H9 (cell line): ENCODE measurements around the gene RPL12. TPM values are rescaled to one million over a fixed set of nuclear protein-coding genes. Genes with fewer than 3 reads are reported as not detected.

Experiments used
- DNase-seq: peaks from one replicate; pipeline ENCODE4 v3.0.0-alpha.2; 2017
- H2AFZ ChIP-seq: one replicate; pipeline ENCODE4 v1.6.1; 2013; ENCODE audit warnings: mild to moderate bottlenecking, low read length, control low read depth, moderate library complexity
- H2AK5ac ChIP-seq: 2 replicates; pipeline ENCODE4 v1.6.1; 2013; ENCODE audit warnings: low read length, control low read depth, mixed read lengths; ENCODE audit not compliant: insufficient read length
- H2BK120ac ChIP-seq: one replicate; pipeline ENCODE4 v1.6.1; 2013; ENCODE audit warnings: low read depth, mild to moderate bottlenecking, low read length, control low read depth, inconsistent platforms; ENCODE audit not compliant: poor library complexity, severe bottlenecking
- H2BK12ac ChIP-seq: 2 replicates; pipeline ENCODE4 v1.6.1; 2013; ENCODE audit warnings: low read length, control low read depth, mixed read lengths, low read depth; ENCODE audit not compliant: insufficient read length
- H2BK15ac ChIP-seq: 2 replicates; pipeline ENCODE4 v1.6.1; 2013; ENCODE audit warnings: low read depth, low read length, control low read depth
- H2BK20ac ChIP-seq: one replicate; pipeline ENCODE4 v1.6.1; 2013; ENCODE audit warnings: low read depth, mild to moderate bottlenecking, low read length, control low read depth, inconsistent platforms; ENCODE audit not compliant: poor library complexity, severe bottlenecking
- H2BK5ac ChIP-seq: 2 replicates; pipeline ENCODE4 v1.6.1; 2013; ENCODE audit warnings: low read length, control low read depth, mixed read lengths; ENCODE audit not compliant: insufficient read length
- H3K14ac ChIP-seq: 2 replicates; pipeline ENCODE4 v1.6.1; 2013; ENCODE audit warnings: low read length, control low read depth; ENCODE audit not compliant: insufficient read depth
- H3K18ac ChIP-seq: 2 replicates; pipeline ENCODE4 v1.6.1; 2013; ENCODE audit warnings: low read depth, mild to moderate bottlenecking, mixed read lengths, low read length, control low read depth; ENCODE audit not compliant: insufficient read length
- H3K23ac ChIP-seq: 2 replicates; pipeline ENCODE4 v1.6.1; 2013; ENCODE audit warnings: low read length, control low read depth, mixed read lengths, low read depth; ENCODE audit not compliant: insufficient read length
- H3K23me2 ChIP-seq: 2 replicates; pipeline ENCODE4 v1.6.1; 2013; ENCODE audit warnings: low read depth, mild to moderate bottlenecking, mixed read lengths, low read length, control low read depth; ENCODE audit not compliant: insufficient read length, poor library complexity, severe bottlenecking
- H3K27ac ChIP-seq: 2 replicates; pipeline ENCODE4 v1.5.1; 2013; ENCODE audit warnings: low read length, control low read depth, mixed read lengths, low read depth; ENCODE audit not compliant: insufficient read length
- H3K27me3 ChIP-seq: 2 replicates; pipeline ENCODE4 v1.6.1; 2013; ENCODE audit warnings: low read length, control low read depth, inconsistent platforms; ENCODE audit not compliant: insufficient read depth
- H3K4ac ChIP-seq: 2 replicates; pipeline ENCODE4 v1.6.1; 2013; ENCODE audit warnings: low read depth, mild to moderate bottlenecking, control low read depth, inconsistent platforms, low read length, moderate library complexity
- H3K4me1 ChIP-seq: 2 replicates; pipeline ENCODE4 v1.6.1; 2013; ENCODE audit warnings: low read length, control low read depth, inconsistent platforms; ENCODE audit not compliant: insufficient read depth
- H3K4me2 ChIP-seq: 2 replicates; pipeline ENCODE4 v1.6.1; 2013; ENCODE audit warnings: low read length, control low read depth, mixed read lengths; ENCODE audit not compliant: insufficient read length, insufficient read depth
- H3K56ac ChIP-seq: 2 replicates; pipeline ENCODE4 v1.6.1; 2013; ENCODE audit warnings: low read depth, mild to moderate bottlenecking, mixed read lengths, low read length, control low read depth; ENCODE audit not compliant: insufficient read length
- H3K79me1 ChIP-seq: 2 replicates; pipeline ENCODE4 v1.6.1; 2013; ENCODE audit warnings: low read depth, mild to moderate bottlenecking, moderate library complexity, low read length, control low read depth, inconsistent platforms; ENCODE audit not compliant: insufficient read depth, poor library complexity, severe bottlenecking
- H3K79me2 ChIP-seq: 2 replicates; pipeline ENCODE4 v1.6.1; 2013; ENCODE audit warnings: low read length, control low read depth, inconsistent platforms; ENCODE audit not compliant: insufficient read depth
- H3K9ac ChIP-seq: 2 replicates; pipeline ENCODE4 v1.6.1; 2013; ENCODE audit warnings: low read length, control low read depth, mixed read lengths; ENCODE audit not compliant: insufficient read length; ENCODE audit errors: extremely low read depth
- H3K9me3 ChIP-seq: one replicate; pipeline ENCODE4 v1.6.1; 2013; ENCODE audit warnings: low read depth, low read length, inconsistent platforms; ENCODE audit not compliant: control insufficient read depth
- H3T11ph ChIP-seq: one replicate; pipeline ENCODE4 v1.6.1; 2013; ENCODE audit warnings: mild to moderate bottlenecking, low read length, control low read depth, inconsistent platforms
- H4K20me1 ChIP-seq: one replicate; pipeline ENCODE4 v1.6.1; 2013; ENCODE audit not compliant: control insufficient read depth, insufficient read length, insufficient read depth
- H4K5ac ChIP-seq: 2 replicates; pipeline ENCODE4 v1.6.1; 2013; ENCODE audit warnings: low read depth, mild to moderate bottlenecking, mixed read lengths, low read length, control low read depth; ENCODE audit not compliant: insufficient read length
- H4K8ac ChIP-seq: replicated peaks from 2 replicates; pipeline ENCODE4 v1.6.1; 2013; ENCODE audit warnings: low read length, control low read depth, mixed read lengths, low read depth; ENCODE audit not compliant: insufficient read length
- H4K91ac ChIP-seq: 2 replicates; pipeline ENCODE4 v1.6.1; 2013; ENCODE audit warnings: low read depth, mild to moderate bottlenecking, moderate library complexity, mixed read lengths, low read length, control low read depth; ENCODE audit not compliant: insufficient read length
- H3K27ac Mint-ChIP-seq, 3 experiments: 2 replicates in 2 of 3; 3 replicates in 1 of 3; pipeline ENCODE4 v1.8.0; 2020 to 2021; ENCODE audit warnings: mixed read lengths in 3 of 3, mild to moderate bottlenecking in 1 of 3, moderate library complexity in 1 of 3
- H3K27me3 Mint-ChIP-seq: 2 replicates; pipeline ENCODE4 v1.8.0; 2021; ENCODE audit warnings: low read depth, mild to moderate bottlenecking, moderate library complexity, mixed read lengths
- H3K36me3 Mint-ChIP-seq, 3 experiments: 2 replicates in 2 of 3; 3 replicates in 1 of 3; pipeline ENCODE4 v1.8.0; 2020 to 2021; ENCODE audit warnings: low read depth in 3 of 3, mixed read lengths in 3 of 3; ENCODE audit not compliant: insufficient read depth in 1 of 3
- H3K4me1 Mint-ChIP-seq, 2 experiments: 2 replicates each; pipeline ENCODE4 v1.8.0; 2020; ENCODE audit warnings: mixed read lengths in 2 of 2
- H3K4me3 Mint-ChIP-seq, 2 experiments: 2 replicates in 1 of 2; 3 replicates in 1 of 2; pipeline ENCODE4 v1.8.0; 2020 to 2021; ENCODE audit warnings: mild to moderate bottlenecking in 2 of 2, mixed read lengths in 2 of 2, moderate library complexity in 1 of 2
- H3K9me3 Mint-ChIP-seq, 2 experiments: 2 replicates in 1 of 2; 3 replicates in 1 of 2; pipeline ENCODE4 v1.8.0; 2020; ENCODE audit warnings: mild to moderate bottlenecking in 2 of 2, mixed read lengths in 2 of 2, moderate library complexity in 1 of 2
- WGBS: extraction: QIAGEN DNeasy Blood & Tissue Kit; methylation state at CpG from one replicate; pipeline ENCODE4 v1.1.7; 2013; ENCODE audit warnings: missing lambda C conversion rate, low lambda C conversion rate, mixed read lengths; ENCODE audit not compliant: insufficient read length; ENCODE audit errors: extremely low coverage; 5-methylcytosine and 5-hydroxymethylcytosine counted together
- total RNA-seq: library from RNA; stranded (reverse); gene quantifications from 2 replicates; pipeline ENCODE4 v1.2.1, GENCODE V29; 2021
- TF ChIP-seq, protein P1 (sequence below): fragments of 200-600 bp; sonication (generic); conservative IDR thresholded peaks from 3 replicates; pipeline ENCODE4 v1.8.0; 2021; ENCODE audit warnings: antibody characterized with exemption, mild to moderate bottlenecking

RPL12 gene
- total RNA-seq, 1 experiment from 2014 or later: 1,710 TPM

GRCh38 chr9:127492616-127493015, 41.4 kb upstream of the RPL12 start:
- H3K4me1 ChIP-seq: no peaks in the 10 kb centered on the region
- no peak overlapping the region for H2AFZ ChIP-seq
- H2BK5ac ChIP-seq: no peak overlapping the region
- no CpG with 5 or more reads among the region's 14 CpGs for WGBS
- no peaks in the 10 kb centered on the region for H3K27me3 ChIP-seq
- no peak overlapping the region for H3T11ph ChIP-seq
- H3K9me3 Mint-ChIP-seq: no peaks in the 10 kb centered on the region
- H2BK15ac ChIP-seq: no peak overlapping the region
- no peak overlapping the region for H3K56ac ChIP-seq
- no peak overlapping the region for H3K18ac ChIP-seq
- no peaks in the 10 kb centered on the region for H4K20me1 ChIP-seq
- no peak overlapping the region for H2BK12ac ChIP-seq
- no peak overlapping the region for H2BK20ac ChIP-seq
- no peak overlapping the region for H4K5ac ChIP-seq
- no peaks in the 10 kb centered on the region for H3K27me3 Mint-ChIP-seq
- H4K8ac ChIP-seq: no peak overlapping the region
- H3K14ac ChIP-seq: no peak overlapping the region
- no peaks in the 10 kb centered on the region for H3K23me2 ChIP-seq
- H3K27ac Mint-ChIP-seq: no peak overlapping the region
- TF ChIP-seq, protein P1, sequence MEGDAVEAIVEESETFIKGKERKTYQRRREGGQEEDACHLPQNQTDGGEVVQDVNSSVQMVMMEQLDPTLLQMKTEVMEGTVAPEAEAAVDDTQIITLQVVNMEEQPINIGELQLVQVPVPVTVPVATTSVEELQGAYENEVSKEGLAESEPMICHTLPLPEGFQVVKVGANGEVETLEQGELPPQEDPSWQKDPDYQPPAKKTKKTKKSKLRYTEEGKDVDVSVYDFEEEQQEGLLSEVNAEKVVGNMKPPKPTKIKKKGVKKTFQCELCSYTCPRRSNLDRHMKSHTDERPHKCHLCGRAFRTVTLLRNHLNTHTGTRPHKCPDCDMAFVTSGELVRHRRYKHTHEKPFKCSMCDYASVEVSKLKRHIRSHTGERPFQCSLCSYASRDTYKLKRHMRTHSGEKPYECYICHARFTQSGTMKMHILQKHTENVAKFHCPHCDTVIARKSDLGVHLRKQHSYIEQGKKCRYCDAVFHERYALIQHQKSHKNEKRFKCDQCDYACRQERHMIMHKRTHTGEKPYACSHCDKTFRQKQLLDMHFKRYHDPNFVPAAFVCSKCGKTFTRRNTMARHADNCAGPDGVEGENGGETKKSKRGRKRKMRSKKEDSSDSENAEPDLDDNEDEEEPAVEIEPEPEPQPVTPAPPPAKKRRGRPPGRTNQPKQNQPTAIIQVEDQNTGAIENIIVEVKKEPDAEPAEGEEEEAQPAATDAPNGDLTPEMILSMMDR: no peak
- no peak overlapping the region for H3K9ac ChIP-seq
- peaks cover 10 to 39% (median 27%) of the 10 kb centered on the region in 3 experiments for H3K36me3 Mint-ChIP-seq
- H3K4ac ChIP-seq: no peak overlapping the region
- no peak overlapping the region for H4K91ac ChIP-seq
- no peak overlapping the region for H3K4me2 ChIP-seq
- no peak overlapping the region for H2BK120ac ChIP-seq
- no peaks in the 10 kb centered on the region for H3K79me1 ChIP-seq
- H3K9me3 ChIP-seq: no peaks in the 10 kb centered on the region
- no peak overlapping the region for H3K27ac ChIP-seq
- no peak for DNase-seq
- no peak overlapping the region for H3K23ac ChIP-seq
- peaks cover 4 to 8% of the 10 kb centered on the region in 2 experiments for H3K4me1 Mint-ChIP-seq
- no peak overlapping the region for H2AK5ac ChIP-seq
- H3K4me3 Mint-ChIP-seq: no peak overlapping the region
- H3K79me2 ChIP-seq: no peaks in the 10 kb centered on the region
